ENCODE results near the gene SCGN.

Gene SCGN

GRCh38 chr6:25652007-25652515, at the start of gene SCGN:
Gene SCGN, plus strand, starts transcription at chr6:25652215. Its CDS starts 189 bp downstream, at chr6:25652404.
- peak; percentile 4 for DNase-seq (ENCODE audit: insufficient read length, low spot score)
- no peak for FAIRE-seq

GRCh38 chr6:25602674-25602982, 49.4 kb upstream of the SCGN start:
- DNase-seq (ENCODE audit: insufficient read length, low spot score) (no peak), FAIRE-seq (no peak)

- FAIRE-seq, result no peak
- no peak for DNase-seq (ENCODE audit: insufficient read length, low spot score)
These were observed 48.8 kb upstream of the SCGN start for GRCh38 chr6:25603251-25603650.

- DNase-seq (ENCODE audit: insufficient read length, low spot score), result no peak
- no peak for FAIRE-seq
These were observed 45.9 kb upstream of the SCGN start for GRCh38 chr6:25606151-25606550.

- FAIRE-seq, result no peak
- no peak for DNase-seq (ENCODE audit: insufficient read length, low spot score)
These were observed 43.3 kb upstream of the SCGN start for GRCh38 chr6:25608558-25609174.

GRCh38 chr6:25612666-25613065, 39.3 kb upstream of the SCGN start:
- FAIRE-seq (peak; percentile 21), DNase-seq (ENCODE audit: insufficient read length, low spot score) (no peak)

- DNase-seq (ENCODE audit: insufficient read length, low spot score) (no peak), FAIRE-seq (no peak)
These were observed 38.6 kb upstream of the SCGN start for GRCh38 chr6:25613415-25613814.

GRCh38 chr6:25614052-25614451, 38.0 kb upstream of the SCGN start:
- FAIRE-seq (no peak), DNase-seq (ENCODE audit: insufficient read length, low spot score) (no peak)

GRCh38 chr6:25615471-25615870, 36.5 kb upstream of the SCGN start:
- FAIRE-seq, result no peak

GRCh38 chr6:25617997-25618396, 34.0 kb upstream of the SCGN start:
- FAIRE-seq (no peak), DNase-seq (ENCODE audit: insufficient read length, low spot score) (no peak)

More at GRCh38 chr6:25615471-25615870, 36.5 kb upstream of the SCGN start:
- DNase-seq (ENCODE audit: insufficient read length, low spot score), result no peak

GRCh38 chr6:25619217-25619616, 32.8 kb upstream of the SCGN start:
- DNase-seq (ENCODE audit: insufficient read length, low spot score) (no peak), FAIRE-seq (no peak)

GRCh38 chr6:25620391-25620790, 31.6 kb upstream of the SCGN start:
- DNase-seq (ENCODE audit: insufficient read length, low spot score) (no peak), FAIRE-seq (no peak)

- DNase-seq (ENCODE audit: insufficient read length, low spot score) (no peak), FAIRE-seq (no peak)
These were observed 28.9 kb upstream of the SCGN start for GRCh38 chr6:25623065-25623464.

- DNase-seq (ENCODE audit: insufficient read length, low spot score) (no peak), FAIRE-seq (no peak)
These were observed 28.1 kb upstream of the SCGN start for GRCh38 chr6:25623879-25624278.

GRCh38 chr6:25627001-25627400, 25.0 kb upstream of the SCGN start:
- FAIRE-seq (no peak), DNase-seq (ENCODE audit: insufficient read length, low spot score) (no peak)

GRCh38 chr6:25628471-25629197, 23.4 kb upstream of the SCGN start:
- no peak for FAIRE-seq
- DNase-seq (ENCODE audit: insufficient read length, low spot score), result no peak

GRCh38 chr6:25629198-25629576, 22.8 kb upstream of the SCGN start:
- DNase-seq (ENCODE audit: insufficient read length, low spot score) (no peak), FAIRE-seq (no peak)

GRCh38 chr6:25630508-25631278, 21.3 kb upstream of the SCGN start:
- DNase-seq (ENCODE audit: insufficient read length, low spot score), result no peak
- FAIRE-seq, result no peak

- FAIRE-seq (no peak), DNase-seq (ENCODE audit: insufficient read length, low spot score) (no peak)
These were observed 16.1 kb upstream of the SCGN start for GRCh38 chr6:25635886-25636317.

- FAIRE-seq, result no peak
- no peak for DNase-seq (ENCODE audit: insufficient read length, low spot score)
These were observed 14.8 kb upstream of the SCGN start for GRCh38 chr6:25637211-25637610.

- no peak for DNase-seq (ENCODE audit: insufficient read length, low spot score)
These were observed 14.0 kb upstream of the SCGN start for GRCh38 chr6:25637960-25638434.

More at GRCh38 chr6:25637960-25638434, 14.0 kb upstream of the SCGN start:
- FAIRE-seq, result no peak

Data from GM19239 (cell line).